ENCODE data around the gene NACC2. TPM values are rescaled to one million over a fixed set of nuclear protein-coding genes. Genes with fewer than 3 reads are reported as not detected.

Gene NACC2
- total and polyA plus RNA-seq, 10 of the 15 experiments (the other 5 are each of a cell fraction or from before 2014, with no cell fraction given): 0.66 to 14.7 (median 3.5) TPM

DNA sequence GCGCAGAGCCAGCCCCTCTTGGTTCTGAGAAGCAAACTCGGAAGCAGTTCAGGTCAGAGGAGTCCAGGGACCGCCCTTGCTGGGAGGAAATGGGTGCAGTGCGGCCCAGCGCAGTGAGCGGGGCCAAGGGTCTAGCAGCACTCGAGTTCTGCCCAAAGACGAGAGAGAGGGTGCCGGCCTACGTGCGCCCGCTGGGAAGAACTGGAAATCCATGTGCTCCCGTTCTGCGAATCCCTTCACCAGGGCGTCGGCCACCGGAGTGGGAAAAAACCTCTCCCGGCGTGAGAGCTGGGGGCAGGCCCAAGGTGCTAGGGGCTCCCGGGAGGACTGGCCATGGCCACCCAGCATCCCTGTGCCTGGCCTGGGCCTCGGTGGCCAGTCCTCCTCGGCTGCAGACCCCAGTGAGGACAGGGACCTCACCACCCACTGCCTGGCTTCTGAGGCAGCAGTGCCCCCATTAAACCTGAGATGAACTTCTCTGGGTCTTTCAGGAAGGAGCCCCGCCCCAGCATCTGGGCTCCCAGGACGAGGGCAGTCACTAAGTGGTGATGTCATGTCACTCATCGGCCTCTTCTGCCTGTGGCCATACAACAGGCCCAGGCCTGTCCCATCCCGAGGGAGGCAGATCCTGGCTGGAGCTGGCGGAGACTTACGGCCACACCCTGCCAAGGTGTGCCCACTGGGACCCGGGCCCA lies 13.0 kb upstream of the NACC2 start:
- RAD21 ChIA-PET (ENCODE audit: unreplicated experiment): interaction anchor here (6.6 kb wide), 1 partner anchor 12 kb away, joined by 52 read pairs; the partner anchor contains the start of gene NACC2
- TF ChIP-seq POLR2AphosphoS5 (IDR thresholded peaks at IDR 0.05; ENCODE audit: low read length) (no peak), IKZF1 (conservative IDR thresholded peaks at IDR 0.05) (peak; percentile 12; the same call in 1 of the 2 replicates)
- no peak overlapping the region for H2AFZ ChIP-seq (ENCODE audit: control insufficient read depth, low read depth, low read length)
- no peaks in the 10 kb centered on the region for H4K20me1 ChIP-seq (ENCODE audit: control insufficient read depth, insufficient read depth)
- WGBS (ENCODE audit: insufficient coverage, insufficient replicate concordance, low lambda C conversion rate, missing lambda C conversion rate): 91% methylated on average over 28 of the region's 29 CpGs
- peaks cover 48% of the 10 kb centered on the region for H3K4me1 ChIP-seq (ENCODE audit: control insufficient read depth, insufficient read depth, low read length)
- no peaks in the 10 kb centered on the region for H3K9me3 ChIP-seq (replicated peaks; ENCODE audit: control insufficient read depth, insufficient read depth, low read length)
- SMC1A ChIA-PET (ENCODE audit: uncharacterized antibody, unreplicated experiment): interaction anchor here (4.0 kb wide), 1 partner anchor 11 kb away, joined by 19 read pairs; the partner anchor contains the start of gene NACC2
- H3K27ac ChIP-seq (ENCODE audit: control insufficient read depth, insufficient read depth): peak overlapping the region; percentile 91
- in situ Hi-C loops (cut with MboI): no loop called here
- H3K79me2 ChIP-seq (ENCODE audit: control insufficient read depth, insufficient read depth, low read length): peaks cover 19% of the 10 kb centered on the region
- FAIRE-seq: no peak
- H3K4me3 ChIP-seq: no peak overlapping the region; the same call in 1 of the 2 replicates
- H3K9ac ChIP-seq (ENCODE audit: control insufficient read depth, insufficient read depth, low read length): no peak overlapping the region
- POLR2A ChIA-PET: interaction anchor here (1.7 to 4.0 kb wide), 4 partner anchors 10 to 19 kb away, joined by 5 to 28 read pairs (median 12); partner anchors contain the start of genes NACC2 and TMEM250
- no peaks in the 10 kb centered on the region for H3K36me3 ChIP-seq (ENCODE audit: control insufficient read depth in 2 of 2, insufficient read depth in 2 of 2, low read length in 1 of 2)
- CTCF ChIA-PET: interaction anchor here (1.6 kb wide), 1 partner anchor 17 kb away, joined by 3 read pairs; no protein-coding TSS in a partner anchor
- H3K27me3 ChIP-seq (replicated peaks in 1 of 2; ENCODE audit: control insufficient read depth in 2 of 2, insufficient read depth in 2 of 2, low read length in 1 of 2): no peaks in the 10 kb centered on the region
- no peak for DNase-seq (ENCODE audit: low read depth, low spot score)
- no TSS peak for BruUV-seq (replicated peaks)
- no peak for ATAC-seq
- peak overlapping the region; percentile 97 for H3K4me2 ChIP-seq (ENCODE audit: control insufficient read depth, insufficient read depth)
- intact Hi-C loops (cut with micrococcal nuclease; ENCODE audit: unreplicated experiment): no loop called here

DNA sequence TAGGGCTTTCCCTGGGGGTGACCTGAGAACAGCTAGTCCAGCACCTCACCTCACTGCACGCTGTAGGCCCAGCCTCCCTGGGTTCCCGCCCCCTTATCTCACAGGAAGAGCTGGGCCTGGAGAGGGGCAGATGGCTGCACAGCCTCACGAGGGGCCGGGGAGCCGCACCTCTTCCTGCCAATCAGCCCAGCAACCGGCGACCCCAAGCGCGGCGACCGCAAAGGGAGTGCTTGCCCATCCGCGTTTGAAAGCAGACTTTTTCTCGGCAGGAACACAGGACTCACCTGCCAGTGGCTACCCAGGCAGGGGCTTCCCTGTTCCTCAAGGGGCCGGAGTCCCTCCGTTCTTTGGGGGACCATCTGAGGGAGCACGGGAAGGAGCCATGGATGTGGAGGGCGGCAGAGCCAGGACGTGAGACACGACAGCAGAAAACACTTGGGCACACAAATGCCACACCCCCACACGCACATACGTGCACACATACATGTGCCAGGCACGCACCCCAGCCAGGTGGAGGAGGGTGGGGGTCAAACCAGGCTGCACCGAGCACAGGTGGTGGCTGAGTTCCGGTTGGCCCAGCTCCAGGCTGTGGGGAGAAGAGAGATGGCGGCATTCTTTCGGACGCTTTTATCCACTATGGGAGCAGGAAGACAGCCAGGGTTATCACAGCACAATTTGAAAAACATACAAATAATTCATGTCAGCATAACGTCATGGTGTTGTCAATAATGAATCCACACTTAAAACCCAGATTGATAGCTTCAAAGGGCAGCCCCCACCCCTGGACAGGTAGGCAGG lies 12.3 kb upstream of the NACC2 start:
- peaks cover 19% of the 10 kb centered on the region for H3K79me2 ChIP-seq (ENCODE audit: control insufficient read depth, insufficient read depth, low read length)
- peak overlapping the region; percentile 38 for H3K4me3 ChIP-seq
- H3K27ac ChIP-seq (ENCODE audit: control insufficient read depth, insufficient read depth): peak overlapping the region; percentile 91
- H3K36me3 ChIP-seq (ENCODE audit: control insufficient read depth in 2 of 2, insufficient read depth in 2 of 2, low read length in 1 of 2): no peaks in the 10 kb centered on the region
- CTCF ChIA-PET: interaction anchor here (0.7 to 1.9 kb wide), 4 partner anchors 15 to 795 kb away, joined by 3 to 5 read pairs (median 3); no protein-coding TSS in a partner anchor
- peaks cover 45% of the 10 kb centered on the region for H3K4me1 ChIP-seq (ENCODE audit: control insufficient read depth, insufficient read depth, low read length)
- in situ Hi-C loops (cut with MboI) (no loop called here), intact Hi-C loops (cut with micrococcal nuclease; ENCODE audit: unreplicated experiment) (no loop called here)
- WGBS (ENCODE audit: insufficient coverage, insufficient replicate concordance, low lambda C conversion rate, missing lambda C conversion rate): 19% methylated on average over 29 of the region's 29 CpGs
- RAD21 ChIA-PET (ENCODE audit: unreplicated experiment): interaction anchor here (0.7 to 6.6 kb wide), 7 partner anchors 10 to 148 kb away, joined by 4 to 52 read pairs (median 6); partner anchors contain the start of genes NACC2 and UBAC1
- no peaks in the 10 kb centered on the region for H3K9me3 ChIP-seq (replicated peaks; ENCODE audit: control insufficient read depth, insufficient read depth, low read length)
- FAIRE-seq (peak; percentile 76), DNase-seq (ENCODE audit: low read depth, low spot score) (no peak), ATAC-seq (peak; percentile 66)
- no TSS peak for BruUV-seq (replicated peaks)
- H3K4me2 ChIP-seq (ENCODE audit: control insufficient read depth, insufficient read depth): peak overlapping the region; percentile 97
- H2AFZ ChIP-seq (ENCODE audit: control insufficient read depth, low read depth, low read length): peak overlapping the region; percentile 29
- POLR2A ChIA-PET: interaction anchor here (0.5 to 3.1 kb wide), 8 partner anchors 11 to 255 kb away, joined by 3 to 24 read pairs (median 4); partner anchors contain the start of genes NACC2 and TMEM250
- SMC1A ChIA-PET (ENCODE audit: uncharacterized antibody, unreplicated experiment): interaction anchor here (0.9 to 2.1 kb wide), 5 partner anchors 11 to 36 kb away, joined by 3 to 9 read pairs (median 5); partner anchors contain the start of gene NACC2
- no peaks in the 10 kb centered on the region for H4K20me1 ChIP-seq (ENCODE audit: control insufficient read depth, insufficient read depth)
- H3K9ac ChIP-seq (ENCODE audit: control insufficient read depth, insufficient read depth, low read length): peak overlapping the region; percentile 62
- H3K27me3 ChIP-seq (replicated peaks in 1 of 2; ENCODE audit: control insufficient read depth in 2 of 2, insufficient read depth in 2 of 2, low read length in 1 of 2): no peaks in the 10 kb centered on the region
- TF ChIP-seq, protein P1, sequence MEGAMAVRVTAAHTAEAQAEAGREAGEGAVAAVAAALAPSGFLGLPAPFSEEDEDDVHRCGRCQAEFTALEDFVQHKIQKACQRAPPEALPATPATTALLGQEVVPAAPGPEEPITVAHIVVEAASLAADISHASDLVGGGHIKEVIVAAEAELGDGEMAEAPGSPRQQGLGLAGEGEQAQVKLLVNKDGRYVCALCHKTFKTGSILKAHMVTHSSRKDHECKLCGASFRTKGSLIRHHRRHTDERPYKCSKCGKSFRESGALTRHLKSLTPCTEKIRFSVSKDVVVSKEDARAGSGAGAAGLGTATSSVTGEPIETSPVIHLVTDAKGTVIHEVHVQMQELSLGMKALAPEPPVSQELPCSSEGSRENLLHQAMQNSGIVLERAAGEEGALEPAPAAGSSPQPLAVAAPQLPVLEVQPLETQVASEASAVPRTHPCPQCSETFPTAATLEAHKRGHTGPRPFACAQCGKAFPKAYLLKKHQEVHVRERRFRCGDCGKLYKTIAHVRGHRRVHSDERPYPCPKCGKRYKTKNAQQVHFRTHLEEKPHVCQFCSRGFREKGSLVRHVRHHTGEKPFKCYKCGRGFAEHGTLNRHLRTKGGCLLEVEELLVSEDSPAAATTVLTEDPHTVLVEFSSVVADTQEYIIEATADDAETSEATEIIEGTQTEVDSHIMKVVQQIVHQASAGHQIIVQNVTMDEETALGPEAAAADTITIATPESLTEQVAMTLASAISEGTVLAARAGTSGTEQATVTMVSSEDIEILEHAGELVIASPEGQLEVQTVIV (IDR thresholded peaks at IDR 0.05; ENCODE audit: borderline replicate concordance, partially characterized antibody): no peak
- no peak for TF ChIP-seq ZZZ3 (IDR thresholded peaks at IDR 0.05; ENCODE audit: control insufficient read depth, insufficient read length, low read depth)
- TF ChIP-seq, protein P2, sequence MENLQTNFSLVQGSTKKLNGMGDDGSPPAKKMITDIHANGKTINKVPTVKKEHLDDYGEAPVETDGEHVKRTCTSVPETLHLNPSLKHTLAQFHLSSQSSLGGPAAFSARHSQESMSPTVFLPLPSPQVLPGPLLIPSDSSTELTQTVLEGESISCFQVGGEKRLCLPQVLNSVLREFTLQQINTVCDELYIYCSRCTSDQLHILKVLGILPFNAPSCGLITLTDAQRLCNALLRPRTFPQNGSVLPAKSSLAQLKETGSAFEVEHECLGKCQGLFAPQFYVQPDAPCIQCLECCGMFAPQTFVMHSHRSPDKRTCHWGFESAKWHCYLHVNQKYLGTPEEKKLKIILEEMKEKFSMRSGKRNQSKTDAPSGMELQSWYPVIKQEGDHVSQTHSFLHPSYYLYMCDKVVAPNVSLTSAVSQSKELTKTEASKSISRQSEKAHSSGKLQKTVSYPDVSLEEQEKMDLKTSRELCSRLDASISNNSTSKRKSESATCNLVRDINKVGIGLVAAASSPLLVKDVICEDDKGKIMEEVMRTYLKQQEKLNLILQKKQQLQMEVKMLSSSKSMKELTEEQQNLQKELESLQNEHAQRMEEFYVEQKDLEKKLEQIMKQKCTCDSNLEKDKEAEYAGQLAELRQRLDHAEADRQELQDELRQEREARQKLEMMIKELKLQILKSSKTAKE (IDR thresholded peaks at IDR 0.05; ENCODE audit: low read depth, poor library complexity, severe bottlenecking): no peak
- TF ChIP-seq MEF2B (IDR thresholded peaks at IDR 0.05; ENCODE audit: partially characterized antibody, poor library complexity, severe bottlenecking): peak; percentile 15

Measured in GM12878 (cell line).